ENCODE results near the gene L3MBTL3. TPM values are rescaled to one million over a fixed set of nuclear protein-coding genes. Genes with fewer than 3 reads are reported as not detected.

L3MBTL3 gene
- total and polyA plus RNA-seq, 10 of the 15 experiments (the other 5 are each of a cell fraction or from before 2014, with no cell fraction given) = 0.71 to 9.4 (median 6.2) TPM

DNA sequence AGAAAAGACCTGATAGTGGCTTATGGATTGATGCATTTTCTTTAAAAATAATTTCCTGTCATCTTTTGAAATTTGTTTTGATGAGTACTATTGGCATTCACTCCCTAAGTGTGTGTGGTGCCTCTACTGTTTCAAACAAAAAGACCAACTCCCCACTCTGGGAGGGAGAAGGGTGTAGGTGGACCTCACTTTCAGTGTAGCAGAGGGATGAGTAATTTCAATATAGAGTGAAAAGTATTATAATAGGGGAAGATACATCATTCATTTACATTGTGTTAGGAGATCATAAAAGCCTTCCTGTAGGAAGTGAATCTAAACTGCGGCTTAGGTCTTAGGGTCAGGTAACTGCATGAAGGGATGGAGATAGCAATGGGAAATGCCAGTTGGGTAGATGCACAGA lies 158.0 kb downstream of the L3MBTL3 start:
- Histone ChIP-seq H3K27ac (ENCODE audit: control insufficient read depth, insufficient read depth) (no peak overlapping the region), H3K79me2 (ENCODE audit: control insufficient read depth, insufficient read depth, low read length) (no peaks in the 10 kb centered on the region), H3K4me3 (no peak overlapping the region), H4K20me1 (ENCODE audit: control insufficient read depth, insufficient read depth) (no peaks in the 10 kb centered on the region), H3K4me1 (ENCODE audit: control insufficient read depth, insufficient read depth, low read length) (no peaks in the 10 kb centered on the region), H3K9me3 (replicated peaks; ENCODE audit: control insufficient read depth, insufficient read depth, low read length) (no peaks in the 10 kb centered on the region), H3K9ac (ENCODE audit: control insufficient read depth, insufficient read depth, low read length) (no peak overlapping the region), H3K36me3 (ENCODE audit: control insufficient read depth in 2 of 2, insufficient read depth in 2 of 2, low read length in 1 of 2) (no peaks in the 10 kb centered on the region), H3K4me2 (ENCODE audit: control insufficient read depth, insufficient read depth) (no peak overlapping the region), H3K27me3 (replicated peaks in 1 of 2; ENCODE audit: control insufficient read depth in 2 of 2, insufficient read depth in 2 of 2, low read length in 1 of 2) (no peaks in the 10 kb centered on the region), H2AFZ (ENCODE audit: control insufficient read depth, low read depth, low read length) (no peak overlapping the region)
- no TSS peak for BruUV-seq (replicated peaks)
- in situ Hi-C loops (cut with MboI) (no loop called here), intact Hi-C loops (cut with micrococcal nuclease; ENCODE audit: unreplicated experiment) (no loop called here)
- ATAC-seq (no peak), FAIRE-seq (no peak), DNase-seq (ENCODE audit: low read depth, low spot score) (no peak)
- ChIA-PET RAD21 (ENCODE audit: unreplicated experiment) (no interaction called here), POLR2A (interaction anchor here (0.6 kb wide), 1 partner anchor 64 kb away, joined by 3 read pairs; no protein-coding TSS in a partner anchor), SMC1A (ENCODE audit: uncharacterized antibody, unreplicated experiment) (no interaction called here), CTCF (no interaction called here)
- WGBS (ENCODE audit: insufficient coverage, insufficient replicate concordance, low lambda C conversion rate, missing lambda C conversion rate) = 56% methylated on average over 1 of the region's 1 CpG
- TF ChIP-seq, protein P1, sequence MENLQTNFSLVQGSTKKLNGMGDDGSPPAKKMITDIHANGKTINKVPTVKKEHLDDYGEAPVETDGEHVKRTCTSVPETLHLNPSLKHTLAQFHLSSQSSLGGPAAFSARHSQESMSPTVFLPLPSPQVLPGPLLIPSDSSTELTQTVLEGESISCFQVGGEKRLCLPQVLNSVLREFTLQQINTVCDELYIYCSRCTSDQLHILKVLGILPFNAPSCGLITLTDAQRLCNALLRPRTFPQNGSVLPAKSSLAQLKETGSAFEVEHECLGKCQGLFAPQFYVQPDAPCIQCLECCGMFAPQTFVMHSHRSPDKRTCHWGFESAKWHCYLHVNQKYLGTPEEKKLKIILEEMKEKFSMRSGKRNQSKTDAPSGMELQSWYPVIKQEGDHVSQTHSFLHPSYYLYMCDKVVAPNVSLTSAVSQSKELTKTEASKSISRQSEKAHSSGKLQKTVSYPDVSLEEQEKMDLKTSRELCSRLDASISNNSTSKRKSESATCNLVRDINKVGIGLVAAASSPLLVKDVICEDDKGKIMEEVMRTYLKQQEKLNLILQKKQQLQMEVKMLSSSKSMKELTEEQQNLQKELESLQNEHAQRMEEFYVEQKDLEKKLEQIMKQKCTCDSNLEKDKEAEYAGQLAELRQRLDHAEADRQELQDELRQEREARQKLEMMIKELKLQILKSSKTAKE (IDR thresholded peaks at IDR 0.05; ENCODE audit: low read depth, poor library complexity, severe bottlenecking) = no peak
- TF ChIP-seq PML (IDR thresholded peaks at IDR 0.05; ENCODE audit: low read length) (no peak), SREBF2 (IDR thresholded peaks at IDR 0.05; ENCODE audit: low read length) (no peak), DPF2 (IDR thresholded peaks at IDR 0.05) (no peak), NFYA (IDR thresholded peaks at IDR 0.05; ENCODE audit: borderline replicate concordance, low read depth, low read length) (no peak), PAX5 (IDR thresholded peaks at IDR 0.05; ENCODE audit: borderline replicate concordance, low read depth, low read length) (no peak), NR2C1 (IDR thresholded peaks at IDR 0.05) (no peak), ZNF622 (IDR thresholded peaks at IDR 0.05) (no peak), STAT1 (conservative IDR thresholded peaks at IDR 0.05) (no peak), BMI1 (IDR thresholded peaks at IDR 0.05; ENCODE audit: borderline replicate concordance) (no peak), ZNF217 (IDR thresholded peaks at IDR 0.05) (no peak)
- TF ChIP-seq, protein P2, sequence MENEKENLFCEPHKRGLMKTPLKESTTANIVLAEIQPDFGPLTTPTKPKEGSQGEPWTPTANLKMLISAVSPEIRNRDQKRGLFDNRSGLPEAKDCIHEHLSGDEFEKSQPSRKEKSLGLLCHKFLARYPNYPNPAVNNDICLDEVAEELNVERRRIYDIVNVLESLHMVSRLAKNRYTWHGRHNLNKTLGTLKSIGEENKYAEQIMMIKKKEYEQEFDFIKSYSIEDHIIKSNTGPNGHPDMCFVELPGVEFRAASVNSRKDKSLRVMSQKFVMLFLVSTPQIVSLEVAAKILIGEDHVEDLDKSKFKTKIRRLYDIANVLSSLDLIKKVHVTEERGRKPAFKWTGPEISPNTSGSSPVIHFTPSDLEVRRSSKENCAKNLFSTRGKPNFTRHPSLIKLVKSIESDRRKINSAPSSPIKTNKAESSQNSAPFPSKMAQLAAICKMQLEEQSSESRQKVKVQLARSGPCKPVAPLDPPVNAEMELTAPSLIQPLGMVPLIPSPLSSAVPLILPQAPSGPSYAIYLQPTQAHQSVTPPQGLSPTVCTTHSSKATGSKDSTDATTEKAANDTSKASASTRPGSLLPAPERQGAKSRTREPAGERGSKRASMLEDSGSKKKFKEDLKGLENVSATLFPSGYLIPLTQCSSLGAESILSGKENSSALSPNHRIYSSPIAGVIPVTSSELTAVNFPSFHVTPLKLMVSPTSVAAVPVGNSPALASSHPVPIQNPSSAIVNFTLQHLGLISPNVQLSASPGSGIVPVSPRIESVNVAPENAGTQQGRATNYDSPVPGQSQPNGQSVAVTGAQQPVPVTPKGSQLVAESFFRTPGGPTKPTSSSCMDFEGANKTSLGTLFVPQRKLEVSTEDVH (IDR thresholded peaks at IDR 0.05; ENCODE audit: low read depth, partially characterized antibody) = no peak
- TF ChIP-seq, protein P3, sequence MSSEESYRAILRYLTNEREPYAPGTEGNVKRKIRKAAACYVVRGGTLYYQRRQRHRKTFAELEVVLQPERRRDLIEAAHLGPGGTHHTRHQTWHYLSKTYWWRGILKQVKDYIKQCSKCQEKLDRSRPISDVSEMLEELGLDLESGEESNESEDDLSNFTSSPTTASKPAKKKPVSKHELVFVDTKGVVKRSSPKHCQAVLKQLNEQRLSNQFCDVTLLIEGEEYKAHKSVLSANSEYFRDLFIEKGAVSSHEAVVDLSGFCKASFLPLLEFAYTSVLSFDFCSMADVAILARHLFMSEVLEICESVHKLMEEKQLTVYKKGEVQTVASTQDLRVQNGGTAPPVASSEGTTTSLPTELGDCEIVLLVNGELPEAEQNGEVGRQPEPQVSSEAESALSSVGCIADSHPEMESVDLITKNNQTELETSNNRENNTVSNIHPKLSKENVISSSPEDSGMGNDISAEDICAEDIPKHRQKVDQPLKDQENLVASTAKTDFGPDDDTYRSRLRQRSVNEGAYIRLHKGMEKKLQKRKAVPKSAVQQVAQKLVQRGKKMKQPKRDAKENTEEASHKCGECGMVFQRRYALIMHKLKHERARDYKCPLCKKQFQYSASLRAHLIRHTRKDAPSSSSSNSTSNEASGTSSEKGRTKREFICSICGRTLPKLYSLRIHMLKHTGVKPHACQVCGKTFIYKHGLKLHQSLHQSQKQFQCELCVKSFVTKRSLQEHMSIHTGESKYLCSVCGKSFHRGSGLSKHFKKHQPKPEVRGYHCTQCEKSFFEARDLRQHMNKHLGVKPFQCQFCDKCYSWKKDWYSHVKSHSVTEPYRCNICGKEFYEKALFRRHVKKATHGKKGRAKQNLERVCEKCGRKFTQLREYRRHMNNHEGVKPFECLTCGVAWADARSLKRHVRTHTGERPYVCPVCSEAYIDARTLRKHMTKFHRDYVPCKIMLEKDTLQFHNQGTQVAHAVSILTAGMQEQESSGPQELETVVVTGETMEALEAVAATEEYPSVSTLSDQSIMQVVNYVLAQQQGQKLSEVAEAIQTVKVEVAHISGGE (CRISPR knock-in tag; IDR thresholded peaks at IDR 0.05) = no peak
- TF ChIP-seq, protein P4, sequence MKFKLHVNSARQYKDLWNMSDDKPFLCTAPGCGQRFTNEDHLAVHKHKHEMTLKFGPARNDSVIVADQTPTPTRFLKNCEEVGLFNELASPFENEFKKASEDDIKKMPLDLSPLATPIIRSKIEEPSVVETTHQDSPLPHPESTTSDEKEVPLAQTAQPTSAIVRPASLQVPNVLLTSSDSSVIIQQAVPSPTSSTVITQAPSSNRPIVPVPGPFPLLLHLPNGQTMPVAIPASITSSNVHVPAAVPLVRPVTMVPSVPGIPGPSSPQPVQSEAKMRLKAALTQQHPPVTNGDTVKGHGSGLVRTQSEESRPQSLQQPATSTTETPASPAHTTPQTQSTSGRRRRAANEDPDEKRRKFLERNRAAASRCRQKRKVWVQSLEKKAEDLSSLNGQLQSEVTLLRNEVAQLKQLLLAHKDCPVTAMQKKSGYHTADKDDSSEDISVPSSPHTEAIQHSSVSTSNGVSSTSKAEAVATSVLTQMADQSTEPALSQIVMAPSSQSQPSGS (IDR thresholded peaks at IDR 0.05; ENCODE audit: low read length) = no peak
- TF ChIP-seq, protein P5, sequence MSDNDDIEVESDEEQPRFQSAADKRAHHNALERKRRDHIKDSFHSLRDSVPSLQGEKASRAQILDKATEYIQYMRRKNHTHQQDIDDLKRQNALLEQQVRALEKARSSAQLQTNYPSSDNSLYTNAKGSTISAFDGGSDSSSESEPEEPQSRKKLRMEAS (IDR thresholded peaks at IDR 0.05; ENCODE audit: low read depth, low read length) = no peak
